Parathyroid adenoma (tissue), 2 donors: ENCODE results near the gene ASIC5.

Source experiments
- H2AFZ ChIP-seq: fragments of 300-600 bp; sonication (generic); one replicate; pipeline ENCODE4 v1.7.0; 2017; ENCODE audit warnings: antibody characterized with exemption, mild to moderate bottlenecking
- H3K27ac ChIP-seq: fragments of 300-600 bp; sonication (generic); one replicate; pipeline ENCODE4 v1.7.0; 2017
- H3K27me3 ChIP-seq: fragments of 300-600 bp; sonication (generic); one replicate; pipeline ENCODE4 v1.7.0; 2017; ENCODE audit warnings: low read length; ENCODE audit not compliant: control insufficient read depth, insufficient read depth
- H3K36me3 ChIP-seq: fragments of 300-600 bp; sonication (generic); one replicate; pipeline ENCODE4 v1.7.0; 2017; ENCODE audit warnings: low read length; ENCODE audit not compliant: control insufficient read depth, insufficient read depth
- H3K4me1 ChIP-seq: fragments of 300-600 bp; sonication (generic); one replicate; pipeline ENCODE4 v1.7.0; 2017; ENCODE audit warnings: control low read depth
- H3K4me2 ChIP-seq: fragments of 300-600 bp; sonication (generic); one replicate; pipeline ENCODE4 v1.7.0; 2017; ENCODE audit warnings: low read length
- H3K4me3 ChIP-seq: fragments of 300-600 bp; sonication (generic); one replicate; pipeline ENCODE4 v1.7.0; 2017; ENCODE audit warnings: low read depth, low read length
- H3K79me2 ChIP-seq: fragments of 300-600 bp; sonication (generic); one replicate; pipeline ENCODE4 v1.7.0; 2017; ENCODE audit warnings: control low read depth
- H3K9ac ChIP-seq: fragments of 300-600 bp; sonication (generic); one replicate; pipeline ENCODE4 v1.7.0; 2017; ENCODE audit warnings: mild to moderate bottlenecking
- H3K9me3 ChIP-seq: fragments of 300-600 bp; sonication (generic); one replicate; pipeline ENCODE4 v1.7.0; 2017; ENCODE audit warnings: low read length; ENCODE audit not compliant: control insufficient read depth
- CTCF ChIP-seq: fragments of 300-600 bp; sonication (generic); IDR thresholded peaks from one replicate; pipeline ENCODE4 v1.7.0; 2017; ENCODE audit warnings: antibody characterized with exemption, mild to moderate bottlenecking
- donor health status: primary hyperparathyroidism.

ASIC5 gene

GRCh38 chr4:155853189-155853588 is 12.9 kb downstream of the ASIC5 start:
- Histone ChIP-seq H3K4me3 (no peak overlapping the region), H3K79me2 (no peaks in the 10 kb centered on the region)

GRCh38 chr4:155849042-155849441 is 17.0 kb downstream of the ASIC5 start:
- Histone ChIP-seq H3K79me2 (no peaks in the 10 kb centered on the region), H2AFZ (no peak overlapping the region), H3K36me3 (no peaks in the 10 kb centered on the region), H3K9me3 (no peaks in the 10 kb centered on the region), H3K4me1 (no peaks in the 10 kb centered on the region), H3K4me2 (no peak overlapping the region), H3K27ac (no peak overlapping the region), H3K9ac (no peak overlapping the region), H3K27me3 (no peaks in the 10 kb centered on the region), H3K4me3 (no peak overlapping the region)
- TF ChIP-seq CTCF = no peak

More at GRCh38 chr4:155853189-155853588, 12.9 kb downstream of the ASIC5 start:
- Histone ChIP-seq H2AFZ (no peak overlapping the region), H3K4me1 (no peaks in the 10 kb centered on the region), H3K9me3 (no peaks in the 10 kb centered on the region), H3K4me2 (no peak overlapping the region), H3K27me3 (no peaks in the 10 kb centered on the region), H3K9ac (no peak overlapping the region), H3K36me3 (no peaks in the 10 kb centered on the region), H3K27ac (no peak overlapping the region)
- TF ChIP-seq CTCF = no peak

- H3K27ac ChIP-seq = no peak overlapping the region
- H3K9ac ChIP-seq = no peak overlapping the region
- H3K27me3 ChIP-seq = no peaks in the 10 kb centered on the region
- no peaks in the 10 kb centered on the region for H3K79me2 ChIP-seq
- H3K4me1 ChIP-seq = no peaks in the 10 kb centered on the region
- no peak overlapping the region for H2AFZ ChIP-seq
- H3K4me3 ChIP-seq = no peak overlapping the region
- H3K4me2 ChIP-seq = no peak overlapping the region
- no peak for TF ChIP-seq CTCF
- H3K9me3 ChIP-seq = no peaks in the 10 kb centered on the region
- no peaks in the 10 kb centered on the region for H3K36me3 ChIP-seq
These were observed 19.1 kb downstream of the ASIC5 start for GRCh38 chr4:155846929-155847328.

GRCh38 chr4:155842080-155842479 is 24.0 kb downstream of the ASIC5 start:
- H3K4me3 ChIP-seq = no peak overlapping the region
- H3K4me1 ChIP-seq = no peaks in the 10 kb centered on the region
- H3K27me3 ChIP-seq = no peaks in the 10 kb centered on the region
- no peaks in the 10 kb centered on the region for H3K79me2 ChIP-seq
- H3K9ac ChIP-seq = no peak overlapping the region
- H3K36me3 ChIP-seq = no peaks in the 10 kb centered on the region
- no peaks in the 10 kb centered on the region for H3K9me3 ChIP-seq
- no peak for TF ChIP-seq CTCF
- H3K27ac ChIP-seq = no peak overlapping the region
- no peak overlapping the region for H3K4me2 ChIP-seq
- H2AFZ ChIP-seq = no peak overlapping the region

GRCh38 chr4:155837203-155837796 is 28.8 kb downstream of the ASIC5 start:
- Histone ChIP-seq H3K4me1 (no peaks in the 10 kb centered on the region), H3K36me3 (no peaks in the 10 kb centered on the region), H3K27ac (no peak overlapping the region), H2AFZ (no peak overlapping the region), H3K9ac (no peak overlapping the region), H3K4me3 (no peak overlapping the region), H3K79me2 (no peaks in the 10 kb centered on the region), H3K9me3 (no peaks in the 10 kb centered on the region), H3K27me3 (no peaks in the 10 kb centered on the region), H3K4me2 (no peak overlapping the region)
- no peak for TF ChIP-seq CTCF
